ENCODE measurements around the gene NCCRP1.

GRCh38 chr19:39158646-39159260 is 38.0 kb upstream of the NCCRP1 start:
- TF ChIP-seq, protein P1, sequence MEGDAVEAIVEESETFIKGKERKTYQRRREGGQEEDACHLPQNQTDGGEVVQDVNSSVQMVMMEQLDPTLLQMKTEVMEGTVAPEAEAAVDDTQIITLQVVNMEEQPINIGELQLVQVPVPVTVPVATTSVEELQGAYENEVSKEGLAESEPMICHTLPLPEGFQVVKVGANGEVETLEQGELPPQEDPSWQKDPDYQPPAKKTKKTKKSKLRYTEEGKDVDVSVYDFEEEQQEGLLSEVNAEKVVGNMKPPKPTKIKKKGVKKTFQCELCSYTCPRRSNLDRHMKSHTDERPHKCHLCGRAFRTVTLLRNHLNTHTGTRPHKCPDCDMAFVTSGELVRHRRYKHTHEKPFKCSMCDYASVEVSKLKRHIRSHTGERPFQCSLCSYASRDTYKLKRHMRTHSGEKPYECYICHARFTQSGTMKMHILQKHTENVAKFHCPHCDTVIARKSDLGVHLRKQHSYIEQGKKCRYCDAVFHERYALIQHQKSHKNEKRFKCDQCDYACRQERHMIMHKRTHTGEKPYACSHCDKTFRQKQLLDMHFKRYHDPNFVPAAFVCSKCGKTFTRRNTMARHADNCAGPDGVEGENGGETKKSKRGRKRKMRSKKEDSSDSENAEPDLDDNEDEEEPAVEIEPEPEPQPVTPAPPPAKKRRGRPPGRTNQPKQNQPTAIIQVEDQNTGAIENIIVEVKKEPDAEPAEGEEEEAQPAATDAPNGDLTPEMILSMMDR (IDR thresholded peaks at IDR 0.05; ENCODE audit: low read depth, low read length, poor library complexity, severe bottlenecking): no peak
- no peak for TF ChIP-seq EZH2phosphoT487 (IDR thresholded peaks at IDR 0.05; ENCODE audit: borderline replicate concordance, low read length)
